ENCODE measurements around the gene LTB.

Gene LTB

GRCh38 chr6:31541658-31542521, 40.3 kb downstream of the LTB start, which contains the start of gene DDX39B:
DDX39B (minus strand) TSS chr6:31542003; CDS start chr6:31540532, 1,471 bp downstream.
- no peaks in the 10 kb centered on the region for H3K9me3 ChIP-seq (ENCODE audit: severe bottlenecking)
- no peak for TF ChIP-seq CTCF (IDR thresholded peaks at IDR 0.05; ENCODE audit: poor library complexity, severe bottlenecking)
- no peaks in the 10 kb centered on the region for H3K27me3 ChIP-seq (ENCODE audit: insufficient read depth, poor library complexity, severe bottlenecking)
- DNase-seq (ENCODE audit: low spot score), result peak; percentile 96
- peaks cover 12% of the 10 kb centered on the region for H3K4me1 ChIP-seq (ENCODE audit: insufficient read depth, poor library complexity, severe bottlenecking)
- H3K4me3 ChIP-seq (ENCODE audit: severe bottlenecking), result peak within 1 kb of the TSS; percentile 48
- H3K27ac ChIP-seq (ENCODE audit: poor library complexity, severe bottlenecking), result peak within 1 kb of the TSS; percentile 87
- peak; percentile 73 for ATAC-seq (ENCODE audit: low read depth)
- H3K36me3 ChIP-seq (ENCODE audit: low read depth), result peaks cover 52% of the 10 kb centered on the region

GRCh38 chr6:31541059-31541657, 41.1 kb downstream of the LTB start:
- Histone ChIP-seq H3K27ac (ENCODE audit: poor library complexity, severe bottlenecking) (peak overlapping the region; percentile 87), H3K4me3 (ENCODE audit: severe bottlenecking) (peak overlapping the region; percentile 48), H3K4me1 (ENCODE audit: insufficient read depth, poor library complexity, severe bottlenecking) (peaks cover 12% of the 10 kb centered on the region), H3K36me3 (ENCODE audit: low read depth) (peaks cover 60% of the 10 kb centered on the region), H3K9me3 (ENCODE audit: severe bottlenecking) (no peaks in the 10 kb centered on the region), H3K27me3 (ENCODE audit: insufficient read depth, poor library complexity, severe bottlenecking) (no peaks in the 10 kb centered on the region)
- ATAC-seq (ENCODE audit: low read depth) (peak; percentile 16; the same call in 1 of the 3 replicates), DNase-seq (ENCODE audit: low spot score) (no peak)
- TF ChIP-seq CTCF (IDR thresholded peaks at IDR 0.05; ENCODE audit: poor library complexity, severe bottlenecking), result no peak

- ATAC-seq (ENCODE audit: low read depth), result no peak
- no peak for TF ChIP-seq CTCF (IDR thresholded peaks at IDR 0.05; ENCODE audit: poor library complexity, severe bottlenecking)
Measured at GRCh38 chr6:31540640-31541039, 41.6 kb downstream of the LTB start.

GRCh38 chr6:31538805-31539400, 43.3 kb downstream of the LTB start:
- Histone ChIP-seq H3K4me3 (ENCODE audit: severe bottlenecking) (no peak overlapping the region), H3K9me3 (ENCODE audit: severe bottlenecking) (no peaks in the 10 kb centered on the region), H3K27ac (ENCODE audit: poor library complexity, severe bottlenecking) (no peak overlapping the region), H3K36me3 (ENCODE audit: low read depth) (peaks cover 82% of the 10 kb centered on the region), H3K4me1 (ENCODE audit: insufficient read depth, poor library complexity, severe bottlenecking) (peaks cover 12% of the 10 kb centered on the region), H3K27me3 (ENCODE audit: insufficient read depth, poor library complexity, severe bottlenecking) (no peaks in the 10 kb centered on the region)
- no peak for ATAC-seq (ENCODE audit: low read depth)
- TF ChIP-seq CTCF (IDR thresholded peaks at IDR 0.05; ENCODE audit: poor library complexity, severe bottlenecking), result no peak
- DNase-seq (ENCODE audit: low spot score), result no peak

More at GRCh38 chr6:31540640-31541039, 41.6 kb downstream of the LTB start:
- DNase-seq (ENCODE audit: low spot score), result no peak
- H3K27me3 ChIP-seq (ENCODE audit: insufficient read depth, poor library complexity, severe bottlenecking), result no peaks in the 10 kb centered on the region
- no peaks in the 10 kb centered on the region for H3K9me3 ChIP-seq (ENCODE audit: severe bottlenecking)
- peak overlapping the region; percentile 87 for H3K27ac ChIP-seq (ENCODE audit: poor library complexity, severe bottlenecking)
- peak overlapping the region; percentile 48 for H3K4me3 ChIP-seq (ENCODE audit: severe bottlenecking)
- H3K36me3 ChIP-seq (ENCODE audit: low read depth), result peaks cover 65% of the 10 kb centered on the region
- peaks cover 12% of the 10 kb centered on the region for H3K4me1 ChIP-seq (ENCODE audit: insufficient read depth, poor library complexity, severe bottlenecking)
